Cardiac fibroblast (primary cell): ENCODE data around the gene OPCML.

Experiments used
- DNase-seq, 2 donors: peaks; one replicate each; pipeline versions ENCODE4 v3.0.0 to v3.0.0-alpha.2; 2010; ENCODE audit warnings: low read depth in 2 of 2
- H3K4me3 ChIP-seq, 2 donors: replicated peaks in 1 of 2; 1 replicate in 1 of 2; 2 replicates in 1 of 2; pipeline ENCODE4 v1.5.1; 2011; ENCODE audit warnings: low read depth in 2 of 2, low read length in 2 of 2, mild to moderate bottlenecking in 2 of 2, moderate library complexity in 1 of 2
- CTCF ChIP-seq: IDR thresholded peaks from one replicate; pipeline ENCODE4 v1.5.1; 2011; ENCODE audit warnings: low read depth, mild to moderate bottlenecking, low read length, inconsistent platforms

OPCML gene

GRCh38 chr11:133443206-133443747 is 89.0 kb downstream of the OPCML start:
- no peak for TF ChIP-seq CTCF
- no peak overlapping the region for H3K4me3 ChIP-seq
- DNase-seq: no peak

GRCh38 chr11:133441964-133442660 is 90.2 kb downstream of the OPCML start:
- no peak for TF ChIP-seq CTCF
- H3K4me3 ChIP-seq: no peak overlapping the region
- no peak for DNase-seq

- no peak for DNase-seq
- no peak for TF ChIP-seq CTCF
- H3K4me3 ChIP-seq: no peak overlapping the region
These were observed 106.3 kb downstream of the OPCML start for GRCh38 chr11:133425992-133426391.

- no peak for DNase-seq
- no peak for TF ChIP-seq CTCF
- H3K4me3 ChIP-seq: no peak overlapping the region
These were observed 107.1 kb downstream of the OPCML start for GRCh38 chr11:133425245-133425644.

GRCh38 chr11:133418218-133418617 is 114.1 kb downstream of the OPCML start:
- no peak for DNase-seq
- no peak for TF ChIP-seq CTCF
- no peak overlapping the region for H3K4me3 ChIP-seq

GRCh38 chr11:133414506-133414905 is 117.8 kb downstream of the OPCML start:
- TF ChIP-seq CTCF: no peak
- H3K4me3 ChIP-seq: no peak overlapping the region
- DNase-seq: no peak

GRCh38 chr11:133413703-133414102 is 118.6 kb downstream of the OPCML start:
- no peak overlapping the region for H3K4me3 ChIP-seq
- TF ChIP-seq CTCF: no peak
- no peak for DNase-seq
